Activated CD4-positive, alpha-beta T cell treated with anti-CD3 and anti-CD28 coated beads for 36 hours (primary cell): ENCODE data around the gene ASPSCR1. TPM values are rescaled to one million over a fixed set of nuclear protein-coding genes. Genes with fewer than 3 reads are reported as not detected.

ENCODE experiments used
- ATAC-seq: fragments of 200-7000 bp; cut with Tn5 transposase; one replicate; pipeline ENCODE4 v1.10.0; 2021; ENCODE audit warnings: mild to moderate bottlenecking, moderate library complexity
- CTCF ChIA-PET: fragments of 350-600 bp; sonication (Branson Sonifier 250); formaldehyde crosslinking; loops from one replicate; lab custom pipeline; 2021; ENCODE audit warnings: antibody characterized with exemption; lab: Charles Lee
- POLR2A ChIA-PET: fragments of 350-600 bp; sonication (Branson Sonifier 250); formaldehyde crosslinking; loops from one replicate; lab custom pipeline; 2021; ENCODE audit warnings: antibody characterized with exemption, inconsistent platforms; lab: Charles Lee
- DNase-seq: peaks from one replicate; pipeline ENCODE4 v3.0.0-alpha.2; 2020
- H3K27ac Mint-ChIP-seq: one replicate; pipeline ENCODE4 v1.8.0; 2021; ENCODE audit warnings: mixed read lengths
- H3K27me3 Mint-ChIP-seq: one replicate; pipeline ENCODE4 v1.8.0; 2021; ENCODE audit warnings: mixed read lengths
- H3K36me3 Mint-ChIP-seq: one replicate; pipeline ENCODE4 v1.8.0; 2021; ENCODE audit warnings: low read depth, mixed read lengths
- H3K4me1 Mint-ChIP-seq: one replicate; pipeline ENCODE4 v1.8.0; 2021; ENCODE audit warnings: mixed read lengths
- H3K4me3 Mint-ChIP-seq: one replicate; pipeline ENCODE4 v1.8.0; 2021; ENCODE audit warnings: mild to moderate bottlenecking, moderate library complexity, mixed read lengths
- H3K9me3 Mint-ChIP-seq: one replicate; pipeline ENCODE4 v1.8.0; 2021; ENCODE audit warnings: low read depth, mixed read lengths
- intact Hi-C, 2 experiments: fragments of 100-400 bp; cut with DNase I in 1 of 2; cut with micrococcal nuclease in 1 of 2; formaldehyde crosslinking; loops; one replicate each; pipeline versions ENCODE4 v1.14.2 to v1.15.1; 2022 to 2024; cut with DNase I, micrococcal nuclease
- total RNA-seq, 2 experiments: library from RNA; stranded (reverse); gene quantifications; one replicate each; pipeline ENCODE4 v1.2.3, GENCODE V29; 2021

The ASPSCR1 gene
- total RNA-seq, 2 experiments from 2014 or later, result 23.3 to 26.5 TPM

DNA sequence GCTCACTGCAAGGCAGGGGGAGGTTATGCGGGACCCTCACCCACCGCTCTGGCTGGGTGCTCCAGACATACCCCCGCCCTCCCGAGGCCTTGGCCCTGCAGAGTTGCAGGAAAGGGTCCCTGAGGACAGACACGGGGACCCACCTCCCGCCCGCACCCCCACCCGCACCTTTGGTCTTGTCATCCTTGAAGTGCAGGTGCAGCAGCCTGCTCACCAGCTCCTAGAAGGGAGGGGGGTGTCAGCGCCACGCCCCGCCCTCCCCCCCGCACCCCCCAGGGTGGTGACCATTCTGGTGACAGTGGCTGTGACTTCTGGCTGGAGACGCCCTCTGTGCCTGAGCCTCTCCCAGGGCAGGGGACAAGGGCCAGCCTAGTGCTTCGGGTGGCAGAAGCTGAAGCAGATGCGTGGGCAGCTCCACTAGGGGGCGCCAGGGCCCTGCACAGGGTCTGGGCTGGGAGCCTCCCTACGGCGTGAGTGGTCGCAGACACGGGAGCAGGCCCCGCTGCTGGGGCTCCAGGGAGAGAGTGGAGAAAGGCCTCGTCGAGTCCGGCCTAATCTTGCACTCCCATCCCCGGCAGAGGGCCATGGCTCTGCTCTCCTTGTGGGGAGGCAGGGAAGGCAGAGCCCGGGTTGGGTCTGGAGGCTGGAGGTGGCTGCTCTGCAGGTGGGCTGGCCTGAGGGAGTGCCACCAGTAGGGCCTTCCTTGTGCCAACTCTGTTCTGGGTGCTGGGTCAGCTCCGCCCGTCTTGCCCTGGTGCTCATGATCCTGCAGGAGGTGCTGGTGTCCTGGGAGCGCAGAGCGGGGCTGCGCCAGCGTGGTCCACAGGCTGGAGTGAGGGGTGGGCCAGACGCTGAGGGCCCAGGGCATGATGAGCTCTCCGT is 42.5 kb downstream of the ASPSCR1 start:
- ChIA-PET POLR2A (no interaction called here), CTCF (interaction anchor here (0.5 to 5.1 kb wide), 7 partner anchors 9 to 153 kb away, joined by 3 to 54 read pairs (median 3); partner anchors contain the start of gene NOTUM)
- H3K4me1 Mint-ChIP-seq, result peaks cover 14% of the 10 kb centered on the region
- H3K4me3 Mint-ChIP-seq, result no peak overlapping the region
- DNase-seq (peak; percentile 88), ATAC-seq (no peak)
- H3K27me3 Mint-ChIP-seq, result no peaks in the 10 kb centered on the region
- H3K27ac Mint-ChIP-seq, result no peak overlapping the region
- H3K36me3 Mint-ChIP-seq, result no peaks in the 10 kb centered on the region
- intact Hi-C loops, result loop anchor here in 1 of 2 experiments (2.0 kb wide), 1 partner anchor 51 kb away; no protein-coding TSS in a partner anchor
- H3K9me3 Mint-ChIP-seq, result no peaks in the 10 kb centered on the region

DNA sequence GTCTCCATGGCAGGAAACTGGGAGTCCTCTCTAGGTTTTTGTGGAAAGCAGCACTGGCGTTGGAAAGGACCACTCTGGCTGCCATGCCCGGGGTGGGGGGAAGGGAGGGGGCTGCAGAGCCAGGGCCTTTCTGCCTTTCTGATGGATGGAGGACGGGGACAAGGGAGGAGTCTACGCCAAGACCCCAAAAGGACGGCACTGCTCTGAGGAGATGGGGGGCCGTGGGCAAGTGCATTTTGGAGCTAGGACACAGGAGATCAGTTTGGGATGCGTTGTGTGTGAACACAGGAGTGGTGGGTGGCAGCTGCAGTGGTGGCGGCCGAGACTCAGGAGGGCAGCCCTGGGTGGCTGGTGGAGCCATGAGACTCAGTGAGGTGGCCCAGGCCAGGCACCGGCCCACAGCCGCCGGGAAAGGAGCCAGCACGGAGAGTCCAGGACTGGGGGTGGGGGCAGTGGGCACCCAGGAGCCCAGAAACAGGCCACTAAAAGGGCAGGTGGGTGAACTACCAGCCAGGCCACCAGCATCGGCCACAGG is 43.2 kb downstream of the ASPSCR1 start:
- DNase-seq (no peak), ATAC-seq (no peak)
- no peaks in the 10 kb centered on the region for H3K27me3 Mint-ChIP-seq
- ChIA-PET CTCF (interaction anchor here (0.7 to 5.1 kb wide), 7 partner anchors 10 to 484 kb away, joined by 3 to 54 read pairs (median 3); partner anchors contain the start of gene NOTUM), POLR2A (interaction anchor here (0.6 kb wide), 2 partner anchors 56 to 133 kb away, joined by 3 to 8 read pairs; no protein-coding TSS in a partner anchor)
- intact Hi-C loops, result loop anchor here (1.0 to 2.0 kb wide), 4 partner anchors 52 to 287 kb away; no protein-coding TSS in a partner anchor
- peak overlapping the region; percentile 84 for H3K4me3 Mint-ChIP-seq
- H3K4me1 Mint-ChIP-seq, result peaks cover 14% of the 10 kb centered on the region
- H3K36me3 Mint-ChIP-seq, result no peaks in the 10 kb centered on the region
- no peaks in the 10 kb centered on the region for H3K9me3 Mint-ChIP-seq
- no peak overlapping the region for H3K27ac Mint-ChIP-seq

GRCh38 chr17:82021107-82021899 is 43.9 kb downstream of the ASPSCR1 start:
- intact Hi-C loops, result loop anchor here (1.0 to 2.0 kb wide), 4 partner anchors 53 to 288 kb away; no protein-coding TSS in a partner anchor
- H3K27me3 Mint-ChIP-seq, result no peaks in the 10 kb centered on the region
- H3K4me3 Mint-ChIP-seq, result peak overlapping the region; percentile 84
- ATAC-seq, result no peak
- POLR2A ChIA-PET, result interaction anchor here (0.6 to 1.3 kb wide), 3 partner anchors 56 to 134 kb away, joined by 3 to 8 read pairs (median 3); no protein-coding TSS in a partner anchor
- peak overlapping the region; percentile 76 for H3K27ac Mint-ChIP-seq
- H3K36me3 Mint-ChIP-seq, result no peaks in the 10 kb centered on the region
- DNase-seq, result peak; percentile 83
- no peaks in the 10 kb centered on the region for H3K9me3 Mint-ChIP-seq
- H3K4me1 Mint-ChIP-seq, result peaks cover 14% of the 10 kb centered on the region
- CTCF ChIA-PET, result interaction anchor here (0.7 to 5.1 kb wide), 10 partner anchors 9 to 485 kb away, joined by 3 to 54 read pairs (median 3); partner anchors contain the start of genes DCXR and NOTUM

- POLR2A ChIA-PET, result interaction anchor here (1.3 to 1.5 kb wide), 2 partner anchors 16 to 62 kb away, joined by 3 to 9 read pairs; partner anchors contain the start of gene DCXR
- intact Hi-C loops, result loop anchor here (1.0 to 2.0 kb wide), 13 partner anchors 15 to 627 kb away; partner anchors contain the start of genes ARL16 (in 1 of the 2), CSNK1D (in 1 of the 2), DCXR (in 1 of the 2) and HEXD (in 1 of the 2)
- Mint-ChIP-seq H3K4me3 (peak overlapping the region; percentile 84), H3K27ac (peak overlapping the region; percentile 76), H3K27me3 (no peaks in the 10 kb centered on the region), H3K9me3 (no peaks in the 10 kb centered on the region), H3K36me3 (no peaks in the 10 kb centered on the region), H3K4me1 (peaks cover 14% of the 10 kb centered on the region)
- ATAC-seq, result no peak
- DNase-seq, result no peak
- CTCF ChIA-PET, result interaction anchor here (0.5 to 5.1 kb wide), 7 partner anchors 8 to 112 kb away, joined by 3 to 54 read pairs (median 3); partner anchors contain the start of genes DCXR and NOTUM
Measured at GRCh38 chr17:82021900-82022309, 44.5 kb downstream of the ASPSCR1 start.

- ATAC-seq (no peak), DNase-seq (peak; percentile 35)
- peaks cover 14% of the 10 kb centered on the region for H3K4me1 Mint-ChIP-seq
- no peaks in the 10 kb centered on the region for H3K27me3 Mint-ChIP-seq
- H3K27ac Mint-ChIP-seq, result peak within 1 kb of the TSS; percentile 76
- intact Hi-C loops, result loop anchor here (1.0 to 2.0 kb wide), 10 partner anchors 14 to 626 kb away; partner anchors contain the start of genes ARL16 (in 1 of the 2), CSNK1D (in 1 of the 2), DCXR (in 1 of the 2) and HEXD (in 1 of the 2)
- H3K9me3 Mint-ChIP-seq, result no peaks in the 10 kb centered on the region
- ChIA-PET POLR2A (interaction anchor here (0.5 to 1.5 kb wide), 7 partner anchors 13 to 191 kb away, joined by 3 to 9 read pairs (median 3); partner anchors contain the start of gene DCXR), CTCF (interaction anchor here (0.5 to 5.1 kb wide), 9 partner anchors 8 to 112 kb away, joined by 3 to 54 read pairs (median 4); partner anchors contain the start of genes DCXR, FASN and NOTUM)
- H3K36me3 Mint-ChIP-seq, result no peaks in the 10 kb centered on the region
- H3K4me3 Mint-ChIP-seq, result peak within 1 kb of the TSS; percentile 84
Measured at GRCh38 chr17:82022310-82022980, 45.0 kb downstream of the ASPSCR1 start, which contains the start of gene CENPX. CENPX (minus strand) TSS chr17:82022878; CDS start chr17:82022861, 17 bp downstream.

DNA sequence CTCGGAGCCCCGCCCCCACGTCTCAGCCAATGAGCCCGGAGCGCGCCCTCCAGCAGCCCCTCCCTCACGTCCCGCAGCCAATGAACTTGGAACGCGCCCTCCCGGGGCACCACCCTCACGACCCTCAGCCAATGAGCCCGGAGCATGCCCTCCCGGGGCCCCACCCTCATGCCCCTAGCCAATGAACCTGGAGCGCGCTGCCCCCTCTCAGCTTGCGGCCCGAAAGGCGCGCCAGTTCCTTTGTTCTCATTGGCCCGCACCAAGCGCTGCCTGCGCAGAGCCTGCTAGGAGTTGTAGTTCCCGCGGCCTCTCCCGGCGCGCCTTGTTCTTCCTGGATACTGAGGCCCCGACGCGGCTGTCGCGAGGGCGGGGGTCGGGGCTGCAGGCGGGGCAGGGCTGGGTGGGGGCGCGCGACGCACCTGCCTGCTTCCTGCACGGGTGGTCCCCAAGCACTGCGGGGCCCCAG is 45.6 kb downstream of the ASPSCR1 start, which contains the start of gene LRRC45:
Gene LRRC45, plus strand, starts transcription at position 325 of the 466 bp plus-strand sequence. CDS start 339 bp downstream, outside the sequence.
- H3K4me1 Mint-ChIP-seq, result peaks cover 14% of the 10 kb centered on the region
- peak within 1 kb of the TSS; percentile 76 for H3K27ac Mint-ChIP-seq
- CTCF ChIA-PET, result interaction anchor here (0.7 to 5.1 kb wide), 5 partner anchors 12 to 75 kb away, joined by 3 to 54 read pairs (median 7); partner anchors contain the start of genes DCXR, FASN and NOTUM
- H3K9me3 Mint-ChIP-seq, result no peaks in the 10 kb centered on the region
- H3K27me3 Mint-ChIP-seq, result no peaks in the 10 kb centered on the region
- H3K4me3 Mint-ChIP-seq, result peak within 1 kb of the TSS; percentile 84
- ATAC-seq (peak; percentile 97), DNase-seq (peak; percentile 100)
- no peaks in the 10 kb centered on the region for H3K36me3 Mint-ChIP-seq
- intact Hi-C loops, result loop anchor here (1.0 to 2.0 kb wide), 19 partner anchors 8 to 626 kb away; partner anchors contain the start of genes DCXR (in 2 of the 2), RAC3 (in 2 of the 2), ALYREF (in 1 of the 2) and ANAPC11 (in 1 of the 2)
- POLR2A ChIA-PET, result interaction anchor here (0.5 to 1.5 kb wide), 8 partner anchors 12 to 192 kb away, joined by 3 to 9 read pairs (median 3); partner anchors contain the start of gene DCXR

GRCh38 chr17:82023447-82024241 is 46.2 kb downstream of the ASPSCR1 start:
- Mint-ChIP-seq H3K27me3 (no peaks in the 10 kb centered on the region), H3K4me1 (peaks cover 14% of the 10 kb centered on the region), H3K36me3 (no peaks in the 10 kb centered on the region), H3K4me3 (peak overlapping the region; percentile 84), H3K9me3 (no peaks in the 10 kb centered on the region), H3K27ac (no peak overlapping the region)
- DNase-seq (peak; percentile 50), ATAC-seq (no peak)
- ChIA-PET CTCF (interaction anchor here (1.4 to 5.1 kb wide), 3 partner anchors 11 to 64 kb away, joined by 7 to 54 read pairs (median 16); partner anchors contain the start of genes DCXR and NOTUM), POLR2A (interaction anchor here (0.5 to 1.5 kb wide), 4 partner anchors 14 to 151 kb away, joined by 3 to 9 read pairs (median 3); partner anchors contain the start of gene DCXR)
- intact Hi-C loops, result loop anchor here (1.0 to 2.0 kb wide), 17 partner anchors 8 to 625 kb away; partner anchors contain the start of genes DCXR (in 2 of the 2), RAC3 (in 2 of the 2), ALYREF (in 1 of the 2) and ANAPC11 (in 1 of the 2)

- H3K27ac Mint-ChIP-seq, result no peak overlapping the region
- DNase-seq (no peak), ATAC-seq (no peak)
- H3K4me1 Mint-ChIP-seq, result peaks cover 19% of the 10 kb centered on the region
- no peaks in the 10 kb centered on the region for H3K9me3 Mint-ChIP-seq
- intact Hi-C loops, result no loop called here
- H3K36me3 Mint-ChIP-seq, result peaks cover 4% of the 10 kb centered on the region
- ChIA-PET POLR2A (no interaction called here), CTCF (no interaction called here)
- H3K27me3 Mint-ChIP-seq, result no peaks in the 10 kb centered on the region
- no peak overlapping the region for H3K4me3 Mint-ChIP-seq
Measured at GRCh38 chr17:82024859-82025258, 47.4 kb downstream of the ASPSCR1 start.
